Measurements from ENCODE around the gene AP4E1. TPM values are rescaled to one million over a fixed set of nuclear protein-coding genes. Genes with fewer than 3 reads are reported as not detected.

Gene AP4E1
- total and polyA plus RNA-seq, 2 of the 8 experiments (the other 6 are each of a cell fraction or from before 2014, with no cell fraction given): 1.4 to 10.9 TPM

DNA sequence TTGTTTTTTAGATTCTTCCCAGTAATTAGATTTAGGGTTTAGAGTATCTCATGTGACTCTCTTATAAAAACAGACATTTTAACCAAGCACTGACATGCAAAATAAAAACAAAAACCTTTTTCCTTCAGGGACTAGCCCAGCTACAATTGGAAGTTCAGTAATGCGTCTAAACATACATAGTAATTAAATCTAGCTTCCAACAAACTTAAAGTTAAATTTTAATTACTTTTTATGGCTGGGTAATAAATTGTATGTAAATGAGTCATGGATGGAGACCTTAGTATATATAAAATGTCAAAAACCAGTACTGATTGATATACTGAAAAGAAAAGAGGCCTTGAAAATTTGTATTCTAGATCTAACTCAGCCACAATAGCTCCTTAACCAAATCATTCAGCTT lies 43.6 kb upstream of the AP4E1 start (continued):
- TF ChIP-seq, protein P1, sequence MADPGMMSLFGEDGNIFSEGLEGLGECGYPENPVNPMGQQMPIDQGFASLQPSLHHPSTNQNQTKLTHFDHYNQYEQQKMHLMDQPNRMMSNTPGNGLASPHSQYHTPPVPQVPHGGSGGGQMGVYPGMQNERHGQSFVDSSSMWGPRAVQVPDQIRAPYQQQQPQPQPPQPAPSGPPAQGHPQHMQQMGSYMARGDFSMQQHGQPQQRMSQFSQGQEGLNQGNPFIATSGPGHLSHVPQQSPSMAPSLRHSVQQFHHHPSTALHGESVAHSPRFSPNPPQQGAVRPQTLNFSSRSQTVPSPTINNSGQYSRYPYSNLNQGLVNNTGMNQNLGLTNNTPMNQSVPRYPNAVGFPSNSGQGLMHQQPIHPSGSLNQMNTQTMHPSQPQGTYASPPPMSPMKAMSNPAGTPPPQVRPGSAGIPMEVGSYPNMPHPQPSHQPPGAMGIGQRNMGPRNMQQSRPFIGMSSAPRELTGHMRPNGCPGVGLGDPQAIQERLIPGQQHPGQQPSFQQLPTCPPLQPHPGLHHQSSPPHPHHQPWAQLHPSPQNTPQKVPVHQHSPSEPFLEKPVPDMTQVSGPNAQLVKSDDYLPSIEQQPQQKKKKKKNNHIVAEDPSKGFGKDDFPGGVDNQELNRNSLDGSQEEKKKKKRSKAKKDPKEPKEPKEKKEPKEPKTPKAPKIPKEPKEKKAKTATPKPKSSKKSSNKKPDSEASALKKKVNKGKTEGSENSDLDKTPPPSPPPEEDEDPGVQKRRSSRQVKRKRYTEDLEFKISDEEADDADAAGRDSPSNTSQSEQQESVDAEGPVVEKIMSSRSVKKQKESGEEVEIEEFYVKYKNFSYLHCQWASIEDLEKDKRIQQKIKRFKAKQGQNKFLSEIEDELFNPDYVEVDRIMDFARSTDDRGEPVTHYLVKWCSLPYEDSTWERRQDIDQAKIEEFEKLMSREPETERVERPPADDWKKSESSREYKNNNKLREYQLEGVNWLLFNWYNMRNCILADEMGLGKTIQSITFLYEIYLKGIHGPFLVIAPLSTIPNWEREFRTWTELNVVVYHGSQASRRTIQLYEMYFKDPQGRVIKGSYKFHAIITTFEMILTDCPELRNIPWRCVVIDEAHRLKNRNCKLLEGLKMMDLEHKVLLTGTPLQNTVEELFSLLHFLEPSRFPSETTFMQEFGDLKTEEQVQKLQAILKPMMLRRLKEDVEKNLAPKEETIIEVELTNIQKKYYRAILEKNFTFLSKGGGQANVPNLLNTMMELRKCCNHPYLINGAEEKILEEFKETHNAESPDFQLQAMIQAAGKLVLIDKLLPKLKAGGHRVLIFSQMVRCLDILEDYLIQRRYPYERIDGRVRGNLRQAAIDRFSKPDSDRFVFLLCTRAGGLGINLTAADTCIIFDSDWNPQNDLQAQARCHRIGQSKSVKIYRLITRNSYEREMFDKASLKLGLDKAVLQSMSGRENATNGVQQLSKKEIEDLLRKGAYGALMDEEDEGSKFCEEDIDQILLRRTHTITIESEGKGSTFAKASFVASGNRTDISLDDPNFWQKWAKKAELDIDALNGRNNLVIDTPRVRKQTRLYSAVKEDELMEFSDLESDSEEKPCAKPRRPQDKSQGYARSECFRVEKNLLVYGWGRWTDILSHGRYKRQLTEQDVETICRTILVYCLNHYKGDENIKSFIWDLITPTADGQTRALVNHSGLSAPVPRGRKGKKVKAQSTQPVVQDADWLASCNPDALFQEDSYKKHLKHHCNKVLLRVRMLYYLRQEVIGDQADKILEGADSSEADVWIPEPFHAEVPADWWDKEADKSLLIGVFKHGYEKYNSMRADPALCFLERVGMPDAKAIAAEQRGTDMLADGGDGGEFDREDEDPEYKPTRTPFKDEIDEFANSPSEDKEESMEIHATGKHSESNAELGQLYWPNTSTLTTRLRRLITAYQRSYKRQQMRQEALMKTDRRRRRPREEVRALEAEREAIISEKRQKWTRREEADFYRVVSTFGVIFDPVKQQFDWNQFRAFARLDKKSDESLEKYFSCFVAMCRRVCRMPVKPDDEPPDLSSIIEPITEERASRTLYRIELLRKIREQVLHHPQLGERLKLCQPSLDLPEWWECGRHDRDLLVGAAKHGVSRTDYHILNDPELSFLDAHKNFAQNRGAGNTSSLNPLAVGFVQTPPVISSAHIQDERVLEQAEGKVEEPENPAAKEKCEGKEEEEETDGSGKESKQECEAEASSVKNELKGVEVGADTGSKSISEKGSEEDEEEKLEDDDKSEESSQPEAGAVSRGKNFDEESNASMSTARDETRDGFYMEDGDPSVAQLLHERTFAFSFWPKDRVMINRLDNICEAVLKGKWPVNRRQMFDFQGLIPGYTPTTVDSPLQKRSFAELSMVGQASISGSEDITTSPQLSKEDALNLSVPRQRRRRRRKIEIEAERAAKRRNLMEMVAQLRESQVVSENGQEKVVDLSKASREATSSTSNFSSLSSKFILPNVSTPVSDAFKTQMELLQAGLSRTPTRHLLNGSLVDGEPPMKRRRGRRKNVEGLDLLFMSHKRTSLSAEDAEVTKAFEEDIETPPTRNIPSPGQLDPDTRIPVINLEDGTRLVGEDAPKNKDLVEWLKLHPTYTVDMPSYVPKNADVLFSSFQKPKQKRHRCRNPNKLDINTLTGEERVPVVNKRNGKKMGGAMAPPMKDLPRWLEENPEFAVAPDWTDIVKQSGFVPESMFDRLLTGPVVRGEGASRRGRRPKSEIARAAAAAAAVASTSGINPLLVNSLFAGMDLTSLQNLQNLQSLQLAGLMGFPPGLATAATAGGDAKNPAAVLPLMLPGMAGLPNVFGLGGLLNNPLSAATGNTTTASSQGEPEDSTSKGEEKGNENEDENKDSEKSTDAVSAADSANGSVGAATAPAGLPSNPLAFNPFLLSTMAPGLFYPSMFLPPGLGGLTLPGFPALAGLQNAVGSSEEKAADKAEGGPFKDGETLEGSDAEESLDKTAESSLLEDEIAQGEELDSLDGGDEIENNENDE (IDR thresholded peaks at IDR 0.05; ENCODE audit: insufficient replicate concordance, low read length): no peak
- TF ChIP-seq CHD1 (IDR thresholded peaks at IDR 0.05; ENCODE audit: low read depth, low read length): no peak
- no peak for TF ChIP-seq CBX5 (IDR thresholded peaks at IDR 0.05; ENCODE audit: low read depth, low read length)
- TF ChIP-seq, protein P2, sequence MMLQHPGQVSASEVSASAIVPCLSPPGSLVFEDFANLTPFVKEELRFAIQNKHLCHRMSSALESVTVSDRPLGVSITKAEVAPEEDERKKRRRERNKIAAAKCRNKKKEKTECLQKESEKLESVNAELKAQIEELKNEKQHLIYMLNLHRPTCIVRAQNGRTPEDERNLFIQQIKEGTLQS (IDR thresholded peaks at IDR 0.05; ENCODE audit: insufficient read depth, low read depth, low read length): no peak
- no peak for TF ChIP-seq RNF2 (IDR thresholded peaks at IDR 0.05; ENCODE audit: borderline replicate concordance, low read depth, low read length, missing control alignments, poor library complexity, severe bottlenecking)
- TF ChIP-seq BCL11A (IDR thresholded peaks at IDR 0.05; ENCODE audit: low read depth in 2 of 2, low read length in 2 of 2): no peak
- no peak for TF ChIP-seq SIX5 (IDR thresholded peaks at IDR 0.05; ENCODE audit: low read depth, low read length)
